Measurements from ENCODE around the gene SIVA1.

The SIVA1 gene

GRCh38 chr14:104745431-104745830, 7.5 kb upstream of the SIVA1 start:
- TF ChIP-seq PPARA (CRISPR knock-in tag; IDR thresholded peaks at IDR 0.05; ENCODE audit: borderline replicate concordance): no peak
- no peak for TF ChIP-seq POU6F1 (CRISPR knock-in tag; IDR thresholded peaks at IDR 0.05; ENCODE audit: borderline replicate concordance, low read depth)
- no peak for TF ChIP-seq ESRRG (CRISPR knock-in tag; IDR thresholded peaks at IDR 0.05)
- TF ChIP-seq ZNF70 (CRISPR knock-in tag; IDR thresholded peaks at IDR 0.05): no peak
- no peak for TF ChIP-seq TOX (CRISPR knock-in tag; IDR thresholded peaks at IDR 0.05; ENCODE audit: borderline replicate concordance)
- no peak for TF ChIP-seq ZFP3 (CRISPR knock-in tag; IDR thresholded peaks at IDR 0.05)
- no peak for TF ChIP-seq CSDC2 (CRISPR knock-in tag; IDR thresholded peaks at IDR 0.05)
- no peak for TF ChIP-seq ZNF8 (CRISPR knock-in tag; IDR thresholded peaks at IDR 0.05)
- no peak for TF ChIP-seq TSHZ2 (CRISPR knock-in tag; IDR thresholded peaks at IDR 0.05)
- TF ChIP-seq ZNF565 (CRISPR knock-in tag; conservative IDR thresholded peaks at IDR 0.05; ENCODE audit: low read depth): no peak
- TF ChIP-seq SNAI2 (CRISPR knock-in tag; IDR thresholded peaks at IDR 0.05): no peak
- TF ChIP-seq RARB (CRISPR knock-in tag; IDR thresholded peaks at IDR 0.05): no peak
- ATAC-seq: no peak

GRCh38 chr14:104746071-104746545, 6.8 kb upstream of the SIVA1 start:
- no peak for ATAC-seq
- no peak for TF ChIP-seq ESRRG (CRISPR knock-in tag; IDR thresholded peaks at IDR 0.05)
- no peak for TF ChIP-seq ZFP30 (CRISPR knock-in tag; IDR thresholded peaks at IDR 0.05)
- TF ChIP-seq SNAI2 (CRISPR knock-in tag; IDR thresholded peaks at IDR 0.05): no peak
- no peak for TF ChIP-seq ZC3H10 (CRISPR knock-in tag; IDR thresholded peaks at IDR 0.05)
- TF ChIP-seq TOX (CRISPR knock-in tag; IDR thresholded peaks at IDR 0.05; ENCODE audit: borderline replicate concordance): no peak
- no peak for TF ChIP-seq PATZ1 (CRISPR knock-in tag; IDR thresholded peaks at IDR 0.05; ENCODE audit: borderline replicate concordance)
- TF ChIP-seq BACH2 (CRISPR knock-in tag; IDR thresholded peaks at IDR 0.05; ENCODE audit: borderline replicate concordance): no peak
- no peak for TF ChIP-seq TCF4 (CRISPR knock-in tag; IDR thresholded peaks at IDR 0.05; ENCODE audit: borderline replicate concordance)
- TF ChIP-seq PPARA (CRISPR knock-in tag; IDR thresholded peaks at IDR 0.05; ENCODE audit: borderline replicate concordance): no peak
- no peak for TF ChIP-seq CREB5 (CRISPR knock-in tag; IDR thresholded peaks at IDR 0.05; ENCODE audit: low read depth)
- TF ChIP-seq POU6F1 (CRISPR knock-in tag; IDR thresholded peaks at IDR 0.05; ENCODE audit: borderline replicate concordance, low read depth): no peak
- TF ChIP-seq CSDC2 (CRISPR knock-in tag; IDR thresholded peaks at IDR 0.05): no peak
- TF ChIP-seq ZFP3 (CRISPR knock-in tag; IDR thresholded peaks at IDR 0.05): no peak
- TF ChIP-seq CSRNP3 (CRISPR knock-in tag; IDR thresholded peaks at IDR 0.05): no peak
- TF ChIP-seq TSHZ2 (CRISPR knock-in tag; IDR thresholded peaks at IDR 0.05): no peak
- no peak for TF ChIP-seq ISL1 (CRISPR knock-in tag; IDR thresholded peaks at IDR 0.05)
- TF ChIP-seq OSR1 (CRISPR knock-in tag; IDR thresholded peaks at IDR 0.05): no peak
- TF ChIP-seq GLIS3 (CRISPR knock-in tag; IDR thresholded peaks at IDR 0.05): no peak
- TF ChIP-seq ZNF70 (CRISPR knock-in tag; IDR thresholded peaks at IDR 0.05): no peak

Measured in SK-N-SH treated with all-trans-retinoic acid at 6 μM for 48 hours (cell line).